ENCODE results near the gene SLC25A13. TPM values are rescaled to one million over a fixed set of nuclear protein-coding genes. Genes with fewer than 3 reads are reported as not detected.

Gene SLC25A13
- total RNA-seq, 1 experiment from 2014 or later, result 71.7 TPM

- no peak overlapping the region for H2BK120ac ChIP-seq (ENCODE audit: low read depth, low read length, poor library complexity, severe bottlenecking)
- no peak overlapping the region for H3K4me2 ChIP-seq (ENCODE audit: insufficient read depth, insufficient read length, low read length)
- H3K4ac ChIP-seq (ENCODE audit: low read depth, low read length), result no peak overlapping the region
- Mint-ChIP-seq H3K27me3 (ENCODE audit: low read depth) (peaks cover 2% of the 10 kb centered on the region; the same call in 1 of the 2 replicates), H3K36me3 (ENCODE audit: insufficient read depth in 1 of 3, low read depth in 3 of 3) (no peaks in the 10 kb centered on the region), H3K4me3 (no peak overlapping the region), H3K4me1 (no peaks in the 10 kb centered on the region), H3K27ac (no peak overlapping the region), H3K9me3 (no peaks in the 10 kb centered on the region)
- H3K23ac ChIP-seq (ENCODE audit: insufficient read length, low read depth, low read length), result no peak overlapping the region
- no peak overlapping the region for H2AFZ ChIP-seq (ENCODE audit: low read length)
- no peaks in the 10 kb centered on the region for H3K27me3 ChIP-seq (ENCODE audit: insufficient read depth, low read length)
- H3K79me1 ChIP-seq (ENCODE audit: insufficient read depth, low read depth, low read length, poor library complexity, severe bottlenecking), result no peaks in the 10 kb centered on the region
- no peak overlapping the region for H4K5ac ChIP-seq (ENCODE audit: insufficient read length, low read depth, low read length)
- H3K56ac ChIP-seq (ENCODE audit: insufficient read length, low read depth, low read length), result no peak overlapping the region
- H2BK15ac ChIP-seq (ENCODE audit: low read depth, low read length), result no peak overlapping the region
- no peaks in the 10 kb centered on the region for H3K4me1 ChIP-seq (ENCODE audit: insufficient read depth, low read length)
- no peak overlapping the region for H2AK5ac ChIP-seq (ENCODE audit: insufficient read length, low read length)
- H3K9ac ChIP-seq (ENCODE audit: extremely low read depth, insufficient read length, low read length), result no peak overlapping the region
- no peak overlapping the region for H2BK12ac ChIP-seq (ENCODE audit: insufficient read length, low read depth, low read length)
- no peaks in the 10 kb centered on the region for H3K79me2 ChIP-seq (ENCODE audit: insufficient read depth, low read length)
- H3T11ph ChIP-seq (ENCODE audit: low read length), result no peak overlapping the region
- H4K91ac ChIP-seq (ENCODE audit: insufficient read length, low read depth, low read length), result no peak overlapping the region
- no peak overlapping the region for H2BK20ac ChIP-seq (ENCODE audit: low read depth, low read length, poor library complexity, severe bottlenecking)
- no peak overlapping the region for H3K18ac ChIP-seq (ENCODE audit: insufficient read length, low read depth, low read length)
- DNase-seq, result no peak
- no peaks in the 10 kb centered on the region for H3K23me2 ChIP-seq (ENCODE audit: insufficient read length, low read depth, low read length, poor library complexity, severe bottlenecking)
- no peak overlapping the region for H2BK5ac ChIP-seq (ENCODE audit: insufficient read length, low read length)
- H4K8ac ChIP-seq (replicated peaks; ENCODE audit: insufficient read length, low read depth, low read length), result no peak overlapping the region
- no CpG with 5 or more reads among the region's 6 CpGs for WGBS (ENCODE audit: extremely low coverage, insufficient read length, low lambda C conversion rate)
- H4K20me1 ChIP-seq (ENCODE audit: control insufficient read depth, insufficient read depth, insufficient read length), result no peaks in the 10 kb centered on the region
- H3K9me3 ChIP-seq (ENCODE audit: control insufficient read depth, low read depth, low read length), result no peaks in the 10 kb centered on the region
- H3K14ac ChIP-seq (ENCODE audit: insufficient read depth, low read length), result no peak overlapping the region
- H3K27ac ChIP-seq (ENCODE audit: insufficient read length, low read depth, low read length), result no peak overlapping the region
- no peak for TF ChIP-seq CTCF (conservative IDR thresholded peaks at IDR 0.05)
Observed at GRCh38 chr7:96090756-96091155, 231.1 kb downstream of the SLC25A13 start.

Measured in H9 (cell line).